Dedifferentiated amniotic fluid mesenchymal stem cell (primary cell): ENCODE results near the gene ALDH1A1.

ENCODE experiments used
- DNase-seq: peaks from one replicate; pipeline ENCODE4 v3.0.0-alpha.2; 2016; ENCODE audit errors: extremely low spot score

The ALDH1A1 gene

DNA sequence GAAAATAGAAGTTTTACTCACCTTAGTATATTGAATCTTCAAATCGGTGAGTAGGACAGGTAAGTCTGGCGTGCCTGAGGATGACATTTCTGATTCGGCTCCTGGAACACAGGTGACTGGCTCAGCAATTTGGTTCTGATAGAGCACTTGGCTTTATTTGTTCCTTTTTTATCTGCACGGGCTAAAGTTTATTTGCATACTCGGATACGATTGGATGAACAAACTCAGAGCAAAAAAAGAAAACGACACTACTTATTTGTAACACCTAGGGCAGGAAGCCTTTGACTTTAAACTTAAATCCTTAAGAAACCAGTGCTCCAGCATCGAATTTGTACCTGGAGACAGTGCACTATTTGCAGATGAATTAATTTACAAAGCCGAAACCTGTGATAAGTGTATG lies at the start of gene ALDH1A1:
Gene ALDH1A1, minus strand, starts transcription at position 140 of the 400 bp plus-strand sequence. Its CDS starts 53 bp downstream, at position 87.
- DNase-seq, result no peak

DNA sequence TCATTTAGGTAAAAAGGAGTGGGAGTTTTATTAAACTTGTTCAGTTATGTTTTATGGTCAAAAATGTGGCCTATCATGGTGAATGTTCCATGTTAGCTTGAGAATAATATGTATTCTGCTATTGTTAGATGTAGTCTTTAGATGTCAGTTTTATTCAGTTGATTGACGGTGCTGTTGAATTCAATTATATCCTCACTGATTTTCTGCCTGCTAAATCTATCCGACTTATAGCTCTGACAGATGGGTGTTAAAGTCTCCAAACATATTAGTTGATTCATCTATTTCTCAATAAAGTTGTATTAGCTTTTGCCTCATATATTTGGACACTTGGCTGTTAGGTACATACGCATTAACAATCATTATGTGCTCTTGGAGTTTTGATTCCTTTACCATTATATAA lies 49.0 kb upstream of the ALDH1A1 start:
- DNase-seq, result no peak

- no peak for DNase-seq
Observed at GRCh38 chr9:72998363-72998762, 45.5 kb upstream of the ALDH1A1 start.

- no peak for DNase-seq
Observed at GRCh38 chr9:72997387-72997995, 44.6 kb upstream of the ALDH1A1 start.

GRCh38 chr9:72996684-72997314 lies 43.9 kb upstream of the ALDH1A1 start:
- DNase-seq, result no peak

- DNase-seq, result no peak
Observed at GRCh38 chr9:72996114-72996513, 43.3 kb upstream of the ALDH1A1 start.

DNA sequence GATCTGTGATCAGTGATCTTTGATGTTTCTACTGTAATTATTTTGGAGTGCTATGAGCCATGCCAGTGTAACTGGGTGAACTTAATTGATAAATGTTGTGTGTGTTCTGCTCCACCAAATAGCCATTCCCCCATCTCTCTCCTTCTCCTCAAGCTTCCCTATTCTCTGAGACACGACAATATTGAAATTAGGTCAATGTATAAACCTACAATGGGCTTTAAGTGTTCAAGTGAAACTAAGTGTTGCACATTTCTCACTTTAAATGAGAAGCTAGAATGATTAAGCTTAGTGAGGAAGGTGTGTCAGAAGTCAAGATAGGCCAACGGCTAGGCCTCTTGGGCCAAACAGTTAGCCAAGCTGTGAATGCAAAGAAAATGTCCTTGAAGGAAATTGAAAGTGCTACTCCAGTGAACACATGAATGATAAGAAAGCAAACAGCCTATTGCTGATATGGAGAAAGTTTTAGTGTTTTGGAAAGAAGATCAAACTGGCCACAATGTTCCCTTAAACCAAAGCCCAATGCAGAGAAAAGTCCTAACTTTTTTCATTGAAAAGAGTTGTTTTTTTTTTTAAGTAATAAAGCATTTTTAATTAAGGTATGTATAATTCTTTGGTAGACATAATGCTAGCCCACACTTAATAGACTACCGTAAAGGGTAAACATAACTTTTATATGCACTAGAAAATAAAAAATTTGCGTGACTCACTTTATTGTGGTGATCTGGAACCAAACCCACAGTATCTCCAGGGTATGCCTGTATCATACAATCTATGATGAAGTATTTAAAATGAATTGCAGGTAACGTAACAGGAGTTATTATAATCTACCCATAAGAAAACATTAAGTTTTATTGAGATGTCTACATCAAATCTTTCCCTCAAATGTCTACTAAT lies 42.5 kb upstream of the ALDH1A1 start:
- DNase-seq, result no peak

DNA sequence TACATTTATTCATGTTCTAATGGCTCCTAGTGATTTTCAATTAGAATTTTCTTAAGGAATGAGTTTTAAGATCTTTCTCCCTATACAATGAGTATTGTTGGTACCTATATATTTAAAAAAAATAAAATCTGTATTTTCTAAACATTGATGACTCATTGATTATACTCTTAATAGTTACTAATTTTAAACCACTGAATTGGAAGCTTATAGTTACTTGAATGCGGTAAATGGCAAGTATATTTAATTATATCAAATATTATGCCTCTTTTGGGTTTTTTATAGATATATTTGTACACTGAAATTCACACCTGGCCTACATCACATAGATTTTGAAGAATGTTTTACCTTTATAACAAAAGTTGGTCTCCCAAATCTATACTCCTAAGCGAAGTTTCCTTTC lies 38.9 kb upstream of the ALDH1A1 start:
- DNase-seq, result no peak

GRCh38 chr9:72990397-72991182 lies 37.7 kb upstream of the ALDH1A1 start:
- DNase-seq, result no peak

GRCh38 chr9:72986522-72987116 lies 33.8 kb upstream of the ALDH1A1 start:
- DNase-seq, result no peak

DNA sequence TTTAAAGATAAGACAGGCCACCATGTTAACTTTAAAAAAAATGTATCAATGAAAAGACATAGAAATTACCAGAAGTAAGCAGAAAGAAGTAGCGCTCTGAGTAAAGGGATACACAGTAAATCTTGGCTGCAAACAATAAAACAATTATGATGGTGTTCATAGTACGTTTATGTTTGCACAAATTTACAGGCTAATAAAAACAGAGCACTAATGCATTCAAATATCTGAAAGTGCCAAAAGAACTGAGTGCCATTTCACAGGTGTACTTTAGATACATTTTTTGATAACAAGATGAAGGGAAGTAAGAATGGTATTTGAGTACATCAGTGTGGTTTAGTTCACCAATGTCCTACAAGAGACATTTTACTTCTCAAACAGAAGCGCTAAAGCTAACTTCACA lies 32.9 kb upstream of the ALDH1A1 start:
- no peak for DNase-seq

GRCh38 chr9:72984991-72985390 lies 32.1 kb upstream of the ALDH1A1 start:
- DNase-seq, result no peak

- no peak for DNase-seq
Observed at GRCh38 chr9:72984226-72984947, 31.5 kb upstream of the ALDH1A1 start.

DNA sequence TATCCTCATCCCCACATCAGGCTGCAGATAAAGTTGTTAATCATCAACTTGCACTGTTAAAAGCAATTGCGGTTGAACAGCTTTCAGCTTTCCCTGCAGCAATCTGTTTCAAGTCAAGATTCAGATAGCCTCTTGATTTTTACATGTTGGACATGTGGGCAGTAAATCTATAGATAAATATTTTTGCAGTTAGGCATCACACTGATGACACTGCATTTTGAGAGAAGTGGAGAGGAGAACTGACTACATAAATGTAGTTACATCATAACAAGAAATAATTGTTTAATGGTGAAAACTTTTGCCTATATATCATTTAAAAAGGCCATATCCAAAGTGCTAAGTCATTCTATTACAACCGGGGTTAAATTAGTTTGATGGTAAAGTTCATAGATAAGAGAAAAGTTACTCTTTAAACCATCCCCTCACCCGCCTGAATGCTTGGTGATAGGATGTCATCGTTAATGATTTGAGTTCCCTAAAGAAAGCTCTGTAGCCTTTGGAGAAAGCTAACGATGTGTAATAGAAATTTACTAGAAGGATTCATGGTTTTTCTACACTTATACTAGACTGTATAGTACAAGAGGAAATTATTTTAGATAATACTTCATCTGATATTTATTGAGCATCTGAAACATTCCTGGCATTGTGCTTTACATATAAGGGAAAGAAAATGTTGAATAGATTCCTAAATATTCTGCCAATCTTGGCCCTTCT lies 30.8 kb upstream of the ALDH1A1 start:
- no peak for DNase-seq

DNA sequence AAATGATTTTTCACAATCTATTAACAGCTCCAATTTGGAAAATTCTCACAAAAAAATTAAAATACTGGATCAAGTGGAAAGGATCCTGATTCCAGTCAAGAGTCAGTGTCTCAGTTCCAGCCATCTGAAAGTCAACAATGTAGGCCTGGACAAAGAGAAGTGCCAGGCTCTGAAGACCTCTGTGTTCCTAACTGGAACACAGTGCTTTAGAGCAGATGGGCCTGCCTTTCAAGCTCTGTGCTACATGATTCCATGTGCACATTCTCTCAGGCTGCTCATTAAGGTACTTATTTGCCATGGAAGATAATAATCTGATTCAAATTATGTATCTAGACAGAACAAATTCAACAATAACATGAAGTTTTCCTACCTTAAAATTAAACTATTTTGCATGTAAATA lies 30.2 kb upstream of the ALDH1A1 start:
- no peak for DNase-seq

DNA sequence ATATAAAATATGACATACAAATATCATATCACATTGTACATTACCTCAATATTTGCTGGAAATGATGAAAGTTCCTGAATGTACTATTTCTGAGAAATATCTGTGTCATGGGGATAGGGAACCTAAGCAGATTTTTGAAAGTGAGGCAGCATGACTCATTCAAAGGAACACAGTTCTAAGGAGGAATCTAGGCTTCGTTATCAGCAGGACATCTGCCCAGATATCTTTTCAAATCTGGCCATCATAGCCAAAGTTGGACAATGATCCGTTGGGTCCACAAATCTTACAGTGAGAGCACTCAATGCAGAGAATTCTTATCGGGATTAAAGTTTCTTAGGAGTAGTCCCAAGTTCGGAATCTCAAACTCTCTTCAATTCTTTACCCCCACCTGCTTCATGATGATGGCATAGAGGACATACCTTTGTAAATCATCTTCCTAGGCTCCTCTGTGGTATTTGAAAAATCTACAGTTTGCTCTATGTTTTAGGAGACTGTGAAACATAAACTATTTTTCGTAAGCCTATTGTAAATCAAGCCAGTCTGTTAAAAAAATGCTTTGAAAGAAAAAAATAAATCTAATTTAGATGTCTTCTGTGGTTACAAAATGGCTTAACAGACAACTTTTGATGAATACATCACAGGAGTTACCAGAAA lies 29.4 kb upstream of the ALDH1A1 start:
- DNase-seq, result no peak

DNA sequence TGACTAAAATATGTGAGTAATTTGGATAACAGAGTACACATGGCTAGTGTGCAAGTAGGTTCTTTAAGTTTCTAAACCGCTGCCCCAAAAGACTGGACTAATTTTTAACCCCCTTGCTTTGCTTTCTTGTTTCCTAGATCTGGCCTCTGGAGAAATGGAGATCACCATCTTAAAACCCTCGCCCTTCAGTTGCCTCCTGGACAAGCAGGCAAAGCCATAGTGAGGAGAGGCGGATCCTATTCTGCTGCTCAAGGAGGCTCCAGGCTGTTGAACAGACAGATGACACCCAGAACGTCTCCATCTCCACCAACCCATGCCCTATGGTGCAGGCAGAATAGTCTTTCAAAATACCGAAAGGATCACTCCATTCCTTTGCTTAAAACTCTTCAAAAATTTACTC lies 28.6 kb upstream of the ALDH1A1 start:
- no peak for DNase-seq

- DNase-seq, result no peak
Observed at GRCh38 chr9:72980600-72981265, 27.9 kb upstream of the ALDH1A1 start.

DNA sequence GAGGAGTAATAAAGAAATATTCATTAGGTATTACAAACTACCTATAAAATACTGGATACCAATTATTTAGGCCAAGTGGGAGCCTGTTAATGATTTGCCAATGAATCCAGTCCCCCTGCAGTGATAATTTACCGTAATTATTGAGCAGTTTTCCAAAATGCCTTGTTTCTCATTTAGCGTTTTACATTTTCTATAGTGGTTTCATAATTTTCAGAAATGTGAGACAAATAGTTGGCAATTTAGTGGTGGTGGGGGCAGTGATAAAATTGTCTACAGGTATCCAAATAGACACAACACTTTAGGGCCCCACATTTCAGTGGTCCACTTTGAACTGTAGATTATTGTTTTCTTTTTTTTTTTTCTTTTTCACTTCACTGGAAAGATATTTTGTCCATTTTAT lies 27.3 kb upstream of the ALDH1A1 start:
- DNase-seq, result no peak
